ENCODE results near the gene ATXN1.

GRCh38 chr6:16723826-16724225, 37.4 kb downstream of the ATXN1 start:
- no peak for TF ChIP-seq CTCF (IDR thresholded peaks at IDR 0.05)
- TF ChIP-seq POLR2A (IDR thresholded peaks at IDR 0.05) = no peak
- no peak for TF ChIP-seq EP300 (IDR thresholded peaks at IDR 0.05)
